Activated CD4-positive, CD25-positive, alpha-beta regulatory T cell treated with anti-CD3 and anti-CD28 coated beads, Interleukin-2, amount 50 U/mL, for 72 hours (primary cell): ENCODE measurements around the gene LRCH1.

ENCODE experiments used
- DNase-seq: peaks from one replicate; pipeline ENCODE4 v3.0.0; 2021

LRCH1 gene

DNA sequence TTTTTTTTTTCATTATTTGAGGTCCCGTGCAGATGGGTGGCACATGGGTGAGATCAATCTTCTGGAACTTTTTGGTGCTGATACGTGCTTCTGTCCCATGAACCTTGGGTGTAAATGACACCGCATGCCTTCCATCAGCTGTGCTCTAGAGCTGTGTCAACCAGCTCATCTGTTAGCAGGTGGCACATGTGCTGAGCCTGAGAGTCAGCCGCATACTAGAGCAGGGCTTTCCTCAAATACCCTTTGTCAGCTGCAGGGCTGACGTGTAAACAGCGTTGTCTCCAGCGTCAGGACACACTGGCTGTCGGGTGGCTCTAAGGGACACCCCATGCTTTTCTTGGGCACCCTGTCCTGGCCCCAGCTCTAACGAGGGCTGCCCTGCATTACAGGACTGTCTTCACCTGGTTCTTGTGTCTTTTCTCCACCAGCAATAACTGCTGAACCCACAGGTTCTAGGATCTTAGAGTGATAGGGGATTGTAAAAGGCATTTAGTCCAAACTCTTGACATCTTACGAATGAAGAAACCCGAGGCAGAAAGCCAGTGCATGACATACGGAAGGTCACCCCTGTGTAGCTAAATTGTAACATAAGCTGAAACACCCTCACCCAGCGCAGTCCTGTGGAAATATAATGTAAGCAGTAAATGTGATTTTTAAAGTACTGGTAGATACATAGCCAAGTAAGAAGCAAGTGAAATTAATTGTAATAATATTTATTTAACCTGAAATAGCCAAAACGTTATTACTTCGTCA, 119.5 kb downstream of the LRCH1 start:
- no peak for DNase-seq

DNA sequence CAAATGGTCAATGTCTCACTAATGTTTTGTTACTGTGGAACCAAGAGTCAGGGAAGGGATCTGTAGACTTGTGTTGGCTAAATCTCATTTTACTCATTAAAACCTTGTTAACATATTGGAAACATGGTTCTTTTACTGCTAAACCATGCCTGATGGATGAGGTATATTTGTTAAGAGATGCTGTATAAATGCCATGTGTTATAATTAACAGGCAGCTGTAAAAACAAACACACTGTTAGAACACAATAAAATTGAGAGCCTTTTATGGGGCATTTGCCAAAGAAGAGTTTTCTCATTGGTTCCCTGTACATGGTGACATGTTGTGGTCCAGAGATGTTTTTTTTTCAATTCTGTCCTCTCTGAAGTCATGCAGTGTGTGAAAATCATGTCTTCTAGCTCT, 122.0 kb downstream of the LRCH1 start:
- DNase-seq: no peak

DNA sequence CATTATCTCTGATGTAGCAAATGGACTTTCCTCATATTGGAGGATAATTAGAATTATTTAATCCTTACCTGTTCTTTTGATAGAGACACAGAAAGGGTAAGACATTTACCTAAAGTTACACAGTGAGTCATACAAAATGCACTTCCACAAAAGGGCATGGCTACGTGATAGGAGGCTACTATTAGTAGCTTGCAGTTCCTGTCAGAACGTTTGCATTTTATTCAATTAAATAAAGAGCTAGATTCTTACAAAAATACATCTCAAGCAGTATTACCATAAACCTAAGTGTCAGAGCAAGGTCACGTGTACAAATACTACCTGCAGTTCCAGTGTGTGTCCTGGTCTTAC, 123.4 kb downstream of the LRCH1 start:
- DNase-seq: no peak

DNA sequence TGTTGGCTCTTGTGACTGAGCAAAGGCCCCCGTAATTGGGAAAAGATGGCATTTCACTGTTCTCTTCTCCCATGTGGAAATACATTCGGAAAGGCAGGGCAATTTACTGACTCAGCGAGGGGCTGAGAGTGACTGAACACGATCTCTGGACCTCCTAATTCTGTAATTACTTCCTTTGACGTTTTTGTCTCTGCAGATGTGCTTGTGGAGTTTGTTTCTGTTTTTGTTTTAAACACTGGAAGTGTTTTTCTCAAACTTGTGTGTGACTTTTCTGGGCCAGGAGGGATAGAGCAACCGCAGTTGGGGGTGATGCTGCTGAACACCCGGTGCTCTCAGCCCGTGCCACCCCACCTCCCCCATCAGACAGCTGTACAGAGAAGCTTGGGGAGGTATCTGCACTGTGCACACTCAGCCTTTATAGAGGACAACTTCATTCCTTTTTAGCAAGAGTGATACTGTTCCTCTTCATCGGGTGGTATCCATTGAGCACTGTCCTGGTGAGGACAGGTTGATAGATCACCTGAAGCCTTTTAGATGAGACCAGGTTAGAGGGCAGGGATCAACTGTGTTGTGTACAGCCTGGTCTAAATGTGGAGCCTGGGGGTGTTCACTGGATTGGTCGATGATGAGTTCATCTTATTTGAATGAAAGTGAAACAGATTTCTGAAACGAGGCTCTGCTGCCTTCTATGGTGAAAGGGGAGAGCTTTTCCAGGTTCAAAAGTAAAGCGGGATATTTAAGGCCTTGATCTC, 126.6 kb downstream of the LRCH1 start:
- DNase-seq: no peak

DNA sequence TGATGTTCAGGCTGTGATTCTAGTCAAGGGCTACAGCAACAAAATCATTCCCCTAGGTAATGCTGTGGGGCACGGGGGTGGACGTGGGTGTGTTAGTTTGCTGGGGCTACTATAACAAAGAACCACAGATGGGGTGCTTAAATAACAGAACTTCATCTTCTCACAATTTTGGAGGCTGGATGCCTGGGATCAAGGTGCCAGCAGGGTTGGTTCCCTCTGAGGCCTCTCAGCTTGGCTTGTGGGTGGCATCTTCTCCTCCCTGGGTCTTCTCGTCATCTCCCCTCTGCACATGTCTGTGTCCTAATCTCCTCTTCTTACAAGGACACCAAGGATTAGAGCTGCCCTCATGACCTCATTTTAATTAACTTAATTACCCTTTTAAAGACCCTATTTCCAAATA, 129.0 kb downstream of the LRCH1 start:
- DNase-seq: no peak

DNA sequence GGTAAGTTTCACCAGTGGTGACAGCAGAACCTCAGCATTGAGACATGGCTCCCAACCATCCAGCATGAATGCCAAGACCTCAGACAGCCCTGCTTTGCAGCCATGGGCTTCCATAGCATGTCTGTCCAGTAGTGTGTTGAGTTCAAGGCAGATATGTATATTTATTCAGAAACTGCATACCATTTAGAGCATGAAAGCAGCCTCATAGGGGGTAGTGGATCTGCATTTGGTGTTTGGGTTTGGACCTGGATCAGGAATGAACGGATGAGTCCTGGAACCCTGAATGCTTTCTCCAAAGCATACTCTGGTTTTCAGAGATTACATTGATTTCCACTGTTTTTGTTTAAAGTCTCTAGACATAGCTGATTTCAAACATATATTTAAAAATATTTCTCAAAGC, 129.7 kb downstream of the LRCH1 start:
- no peak for DNase-seq

DNA sequence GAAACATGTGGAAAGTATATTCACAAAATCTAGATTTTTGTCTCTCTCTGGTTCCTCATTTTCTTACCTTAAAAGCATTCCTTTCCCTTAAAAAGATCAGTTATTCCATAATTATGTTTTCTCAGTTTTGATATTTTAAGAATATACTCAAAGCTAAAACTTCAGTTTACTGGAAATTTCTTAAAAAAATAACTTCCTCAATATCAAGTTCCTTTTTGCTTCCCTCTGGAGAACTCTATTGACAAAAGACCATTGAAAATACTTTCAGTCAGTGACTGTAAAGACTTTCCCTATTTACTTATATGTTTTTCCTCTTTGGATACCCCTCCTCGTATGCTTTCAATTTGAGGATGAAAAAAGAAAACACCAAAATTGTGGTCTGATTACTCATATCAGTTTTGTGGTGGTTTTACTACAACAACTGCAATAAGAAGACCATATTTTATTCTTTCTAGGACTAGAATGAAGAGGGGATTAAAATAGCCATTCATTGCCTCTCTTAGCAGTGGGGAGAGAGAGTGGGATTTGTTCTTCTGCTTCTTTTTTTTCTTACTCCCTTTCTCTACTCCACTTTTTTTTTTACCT, 130.8 kb downstream of the LRCH1 start:
- no peak for DNase-seq

DNA sequence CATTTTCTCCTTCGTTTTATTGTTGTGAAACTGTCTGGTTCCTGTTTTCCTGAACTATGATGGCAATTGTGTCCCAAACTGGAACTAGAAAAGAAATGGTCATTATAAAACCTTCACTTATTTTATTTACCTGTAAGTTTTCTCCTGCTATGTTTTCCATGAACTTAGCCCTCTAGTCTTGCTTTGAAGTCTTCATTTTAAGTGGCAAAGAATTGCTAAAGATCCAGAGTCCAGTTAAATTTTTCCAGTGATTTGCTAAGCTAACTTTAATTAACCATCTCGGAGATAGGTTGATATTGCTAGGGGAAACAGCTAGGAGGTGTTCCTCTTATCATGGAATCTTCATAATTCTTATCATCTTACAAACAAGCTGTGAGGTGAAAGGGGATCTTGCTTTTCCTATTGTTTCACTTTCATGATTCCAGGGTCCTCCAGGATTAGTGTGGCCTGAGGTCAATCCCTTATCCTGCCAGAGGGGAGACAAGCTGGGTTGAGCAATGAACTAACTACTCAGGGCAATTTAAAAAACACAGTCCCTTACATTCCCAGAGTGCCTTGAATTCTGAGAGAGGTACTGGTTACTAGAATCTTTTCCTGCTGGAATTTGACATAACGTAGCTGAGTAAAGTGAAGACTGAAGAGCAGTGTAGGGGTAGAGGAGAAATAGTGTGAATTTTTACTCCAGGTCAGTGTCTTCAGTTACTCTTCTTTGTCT, 131.5 kb downstream of the LRCH1 start:
- no peak for DNase-seq

DNA sequence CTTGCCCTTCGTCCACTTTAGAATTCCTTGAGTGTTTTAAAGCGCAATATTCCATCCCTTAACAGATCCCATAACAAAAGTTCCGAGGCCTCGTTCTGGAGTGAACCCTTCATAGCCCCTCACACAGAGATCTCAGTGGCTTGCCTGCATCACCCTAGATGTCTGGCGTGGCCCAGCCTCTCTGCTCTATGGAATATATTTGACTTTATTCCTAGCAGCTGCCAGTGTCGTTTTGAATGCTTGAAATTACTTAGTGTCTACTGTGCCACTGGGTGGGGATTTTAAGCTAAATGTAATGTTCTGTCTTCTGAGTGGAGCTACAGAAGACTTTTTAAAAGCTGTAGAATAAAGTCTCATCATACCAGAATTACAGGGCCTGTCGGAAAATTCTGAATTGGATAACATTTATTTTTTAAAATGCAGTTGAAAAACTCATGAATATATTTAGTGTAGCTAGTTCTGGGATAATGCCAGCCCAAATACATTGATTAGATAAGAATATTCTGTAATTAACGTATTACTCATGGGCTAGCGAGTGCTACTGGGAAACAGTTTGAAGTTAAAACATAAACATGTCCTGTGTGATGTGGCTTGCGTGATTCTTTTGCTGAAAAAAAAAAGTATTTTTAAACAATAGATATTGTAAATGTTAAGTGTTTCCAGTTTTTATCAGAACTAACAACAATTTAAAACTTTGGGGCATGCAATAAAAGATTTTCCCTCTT, 132.2 kb downstream of the LRCH1 start:
- no peak for DNase-seq

DNA sequence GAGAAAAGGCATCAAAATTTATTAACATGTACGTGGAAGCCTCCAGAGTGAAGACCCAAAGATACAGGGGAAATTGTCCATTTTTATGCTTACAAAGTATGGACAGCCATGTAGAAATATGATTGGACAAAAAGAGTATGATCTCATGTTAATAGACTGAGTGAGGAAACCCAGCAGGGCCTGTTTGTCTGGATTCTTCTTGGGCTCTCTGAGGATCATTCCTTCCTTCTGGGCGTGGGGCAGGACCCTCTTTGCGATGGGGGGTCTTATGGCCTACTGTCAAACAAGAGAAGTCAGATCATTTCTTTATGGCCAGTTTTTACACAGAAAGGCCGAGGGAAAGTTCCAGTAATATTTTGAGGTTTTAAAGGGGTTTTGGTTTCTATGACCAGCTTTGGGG, 133.2 kb downstream of the LRCH1 start:
- no peak for DNase-seq

DNA sequence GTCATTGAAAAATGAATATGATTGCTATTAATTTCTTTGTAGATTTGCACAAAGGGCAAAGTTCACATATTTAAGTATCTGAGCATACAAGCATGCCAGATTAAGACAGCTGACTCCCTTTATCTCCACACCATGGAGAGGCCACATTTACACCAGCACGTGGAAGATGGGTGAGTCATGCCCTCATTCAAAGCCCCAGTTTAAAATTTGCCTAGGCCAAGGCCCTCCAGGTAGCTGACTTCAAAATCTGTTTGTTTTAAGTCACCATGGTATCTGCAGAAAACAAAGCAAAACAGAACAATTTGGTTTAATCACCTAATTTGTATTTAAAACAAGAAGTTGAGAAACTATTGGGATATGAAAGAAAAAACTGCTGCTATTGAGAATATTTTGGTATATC, 134.8 kb downstream of the LRCH1 start:
- DNase-seq: no peak

DNA sequence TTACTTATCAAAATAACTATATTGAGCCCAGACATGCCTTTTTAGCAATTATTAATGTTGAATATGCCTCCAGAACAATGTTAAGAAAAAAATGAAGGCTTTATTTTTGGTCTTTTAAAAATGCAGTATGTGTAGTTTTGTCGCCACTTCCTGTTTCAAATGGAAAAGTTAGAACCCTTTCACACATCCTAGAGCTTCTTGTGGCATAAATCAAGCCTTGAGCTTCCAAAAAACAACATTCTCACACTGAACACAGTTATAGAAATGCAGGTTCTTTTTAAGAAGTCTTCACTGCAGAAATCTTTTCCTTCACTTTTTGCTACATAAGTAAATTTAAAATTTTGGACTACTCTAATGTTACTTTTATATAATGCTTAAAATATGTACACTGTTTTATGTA, 135.3 kb downstream of the LRCH1 start:
- no peak for DNase-seq

DNA sequence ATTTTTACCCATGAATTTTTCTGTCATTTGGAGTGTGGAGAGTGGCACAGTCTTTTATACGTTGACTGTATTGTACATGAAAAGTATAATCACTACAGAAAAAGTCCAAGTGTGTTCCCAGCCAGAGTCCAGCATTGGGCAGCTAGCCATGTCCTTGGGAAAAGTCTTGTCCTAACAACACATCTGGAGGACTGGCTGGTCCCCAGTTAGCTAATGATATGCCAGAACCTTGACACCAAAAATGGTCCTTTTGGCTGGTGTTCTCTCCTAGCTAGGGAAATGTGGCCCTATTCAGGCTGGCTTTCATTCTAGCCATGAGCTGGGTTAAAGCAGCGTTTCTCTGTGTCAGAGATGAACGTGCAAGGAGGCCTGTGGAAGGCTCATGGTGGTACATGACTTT, 145.0 kb downstream of the LRCH1 start:
- no peak for DNase-seq

DNA sequence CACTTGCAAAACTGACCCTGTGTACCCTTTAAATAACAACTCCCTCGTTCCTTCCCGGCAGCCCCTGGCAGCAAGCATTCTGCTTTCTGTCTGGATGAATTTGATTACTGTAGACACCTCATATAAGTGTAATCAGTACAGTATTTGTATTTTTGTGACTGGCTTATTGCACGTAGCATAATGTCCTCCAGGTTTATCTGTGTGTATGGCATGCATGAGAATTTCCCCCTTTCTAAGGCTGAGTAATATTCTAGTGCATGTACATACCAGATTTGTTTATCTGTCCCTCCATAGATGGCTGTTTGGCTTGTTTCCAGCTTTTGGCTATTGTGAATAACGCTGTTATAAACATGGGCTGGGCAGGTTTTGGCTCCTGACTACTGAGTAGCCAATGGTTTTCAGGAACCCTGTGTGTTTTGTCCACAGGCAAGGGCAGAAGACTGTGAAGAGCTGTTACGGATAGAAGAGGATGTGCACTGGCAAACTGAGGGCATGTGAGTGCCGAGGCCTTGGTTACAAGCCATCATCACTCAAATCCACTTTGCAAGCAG, 146.0 kb downstream of the LRCH1 start:
- no peak for DNase-seq

DNA sequence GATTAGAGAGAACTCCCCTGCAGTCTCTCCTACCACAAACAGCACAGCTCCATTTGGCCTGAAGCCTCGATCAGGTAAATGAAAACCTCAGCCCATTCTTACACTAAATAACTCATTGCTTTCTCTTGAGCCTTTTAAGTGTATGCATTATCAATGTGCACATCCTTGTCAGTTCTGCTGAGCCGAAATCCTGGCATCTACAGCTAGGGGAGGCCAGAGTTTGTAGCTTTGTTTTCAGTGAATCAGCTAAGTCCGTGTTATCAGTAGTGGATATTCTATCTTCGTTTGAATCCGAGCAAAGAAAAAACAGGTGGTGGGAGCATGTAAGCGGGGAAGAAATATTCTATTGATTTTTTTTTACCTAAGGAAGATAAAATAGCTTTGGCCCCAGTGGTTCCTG, 159.6 kb downstream of the LRCH1 start:
- DNase-seq: no peak

DNA sequence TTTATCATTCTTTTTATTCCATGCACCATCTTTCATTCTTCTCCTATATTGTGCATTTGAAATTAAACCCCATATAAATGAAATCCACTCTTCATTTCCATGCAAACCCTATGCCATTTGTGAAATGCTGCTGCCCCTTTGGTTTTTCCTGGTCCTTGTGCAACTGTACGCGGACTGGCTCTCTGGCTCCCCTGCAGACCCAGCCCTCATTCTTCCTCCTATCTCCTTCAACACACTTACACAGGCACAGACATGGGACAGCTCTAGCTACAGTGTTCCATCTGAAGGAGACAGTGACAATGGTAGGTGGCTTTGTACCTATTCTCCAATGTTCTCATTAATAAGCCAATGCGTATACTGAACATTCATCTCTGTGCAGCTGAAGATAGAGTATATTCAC, 162.4 kb downstream of the LRCH1 start:
- no peak for DNase-seq

DNA sequence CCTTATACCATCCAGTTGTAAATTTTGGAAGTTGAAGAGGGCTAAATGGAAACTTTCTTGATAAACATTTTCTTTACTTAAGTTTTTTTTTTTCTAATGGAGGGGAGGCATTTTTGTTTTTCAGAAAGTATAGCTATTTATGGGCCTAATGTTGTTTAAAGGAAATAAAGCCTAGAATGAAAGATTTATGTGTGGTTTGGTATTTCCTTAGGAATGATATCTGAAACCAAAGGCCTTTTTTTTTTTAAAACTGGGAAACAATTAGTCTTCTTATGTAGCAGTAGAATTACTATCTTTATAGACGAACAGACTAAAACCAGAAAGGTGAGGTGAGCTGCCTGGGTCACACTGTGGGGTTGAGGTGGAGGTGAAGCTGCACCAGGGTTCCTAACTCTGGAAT, 163.9 kb downstream of the LRCH1 start:
- DNase-seq: no peak

DNA sequence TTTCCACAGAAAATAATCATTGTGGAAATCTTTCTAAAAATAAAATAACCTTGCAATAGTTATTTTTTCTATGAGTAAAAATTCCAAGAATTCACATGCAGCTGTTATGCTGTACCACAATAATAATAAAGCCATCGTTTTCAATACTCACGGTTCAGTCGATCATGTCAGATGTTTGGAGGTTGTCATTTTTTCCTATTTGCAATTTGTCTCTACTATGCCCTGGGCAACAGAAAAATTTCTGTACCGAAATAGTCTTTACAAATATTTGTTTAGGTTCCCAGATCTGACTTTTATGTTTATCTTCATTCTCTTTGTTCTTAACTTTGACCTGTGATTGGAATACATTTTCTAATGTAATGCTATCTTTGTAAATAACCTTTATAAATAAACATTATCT, 164.3 kb downstream of the LRCH1 start:
- DNase-seq: no peak

DNA sequence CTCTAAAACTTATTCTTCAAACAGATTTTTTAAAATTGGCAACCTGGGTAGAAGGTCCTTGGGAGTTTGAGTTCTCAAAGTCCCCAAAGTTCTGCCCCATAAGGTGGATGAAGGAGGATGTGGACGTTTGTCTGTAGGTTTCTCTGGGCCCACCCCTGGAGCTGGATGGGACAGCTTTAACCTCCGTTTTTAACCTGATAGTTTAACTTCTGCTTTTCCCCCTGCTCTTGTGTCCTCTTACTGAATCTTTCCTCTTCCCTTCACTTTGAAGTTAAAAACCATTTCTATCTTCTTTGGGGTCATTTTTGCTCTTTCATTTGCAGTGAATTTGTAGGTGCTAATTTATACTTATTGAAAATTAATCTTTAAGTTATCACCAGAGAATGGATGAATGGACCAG, 164.9 kb downstream of the LRCH1 start:
- DNase-seq: no peak

DNA sequence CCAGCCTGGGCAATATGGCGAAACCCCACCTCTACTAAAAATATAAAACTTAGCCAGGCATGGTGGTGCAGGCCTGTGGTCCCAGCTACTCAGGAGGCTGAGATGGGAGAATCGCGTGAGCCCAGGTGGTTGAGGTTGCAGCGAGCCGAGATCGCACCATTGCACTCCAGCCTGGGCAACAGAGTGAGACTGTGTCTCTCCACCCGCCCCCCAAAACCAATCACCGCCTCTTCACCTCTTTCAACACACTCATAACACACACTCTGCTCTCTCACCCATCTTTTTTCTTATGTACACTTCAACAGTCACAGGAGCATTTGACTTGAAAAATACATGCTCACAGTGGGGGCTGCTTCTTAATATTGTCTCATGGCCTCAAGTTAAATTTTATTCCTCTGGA, 167.2 kb downstream of the LRCH1 start:
- no peak for DNase-seq

DNA sequence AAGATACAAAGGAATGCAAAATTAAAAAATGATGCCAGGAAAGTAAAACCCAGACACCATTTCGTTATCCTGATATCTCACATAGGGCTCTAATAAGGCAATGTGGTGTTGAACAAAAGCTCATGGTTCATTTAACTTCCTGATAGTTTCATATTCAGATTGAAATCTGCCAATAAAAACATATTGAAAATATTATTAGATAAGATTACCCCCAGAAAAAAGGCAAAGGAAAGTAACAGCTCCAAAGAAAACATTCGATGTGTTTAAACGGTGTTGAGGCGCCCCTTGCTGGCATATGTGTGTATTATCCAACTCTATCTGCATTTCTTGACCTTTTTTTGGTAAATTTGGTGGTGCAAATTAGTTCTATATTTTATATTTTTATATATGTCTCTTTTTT, 168.1 kb downstream of the LRCH1 start:
- no peak for DNase-seq

DNA sequence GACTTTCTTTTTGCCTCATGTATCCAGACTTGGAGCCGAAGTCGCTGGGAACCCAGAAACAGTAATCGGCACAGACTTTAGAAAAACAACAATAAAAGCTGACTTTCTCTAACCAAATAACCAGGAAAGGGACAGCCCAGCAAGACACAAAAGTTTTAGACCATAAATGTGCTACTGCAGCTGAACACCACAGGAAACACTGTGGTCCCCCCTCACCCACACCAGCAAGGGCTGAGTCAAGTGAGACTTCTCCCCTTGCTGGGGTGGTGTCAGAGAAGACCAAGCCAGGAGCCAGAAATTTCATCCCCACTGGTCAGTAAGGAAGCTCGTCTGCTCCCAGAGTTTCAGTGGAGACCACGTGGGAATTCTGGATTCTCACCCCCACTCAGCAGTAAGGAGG, 173.4 kb downstream of the LRCH1 start:
- no peak for DNase-seq

DNA sequence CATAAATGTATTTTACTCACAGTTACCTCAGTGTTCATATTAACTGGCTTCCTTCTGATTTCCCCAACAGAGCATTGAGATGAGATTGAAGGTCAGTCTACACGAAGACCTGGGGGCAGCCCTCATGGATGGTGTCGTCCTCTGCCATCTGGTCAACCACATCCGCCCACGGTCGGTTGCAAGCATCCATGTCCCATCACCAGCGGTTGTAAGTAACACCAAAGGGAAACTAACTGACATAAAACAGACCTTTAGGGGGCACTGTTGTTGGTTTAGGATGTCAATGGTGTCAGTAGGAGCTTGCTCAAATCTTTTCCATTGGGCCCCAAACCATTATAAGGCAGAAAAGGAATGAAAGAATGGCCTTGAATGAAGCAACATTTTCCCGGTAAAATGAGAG, 175.8 kb downstream of the LRCH1 start:
- no peak for DNase-seq
